Breast epithelium (tissue), 3 donors: ENCODE measurements around the gene ARMC12.

ENCODE experiments used
- POLR2A ChIP-seq: fragments of 450-650 bp; IDR thresholded peaks from one replicate; pipeline ENCODE4 v1.6.1; 2016; ENCODE audit warnings: antibody characterized with exemption, mild to moderate bottlenecking, moderate library complexity
- TF ChIP-seq, protein P1 (sequence below), 3 donors: fragments of 450-650 bp; IDR thresholded peaks; one replicate each; pipeline ENCODE4 v1.5.1; 2016 to 2017; ENCODE audit warnings: antibody characterized with exemption in 3 of 3, mild to moderate bottlenecking in 3 of 3, moderate library complexity in 3 of 3

DNA sequence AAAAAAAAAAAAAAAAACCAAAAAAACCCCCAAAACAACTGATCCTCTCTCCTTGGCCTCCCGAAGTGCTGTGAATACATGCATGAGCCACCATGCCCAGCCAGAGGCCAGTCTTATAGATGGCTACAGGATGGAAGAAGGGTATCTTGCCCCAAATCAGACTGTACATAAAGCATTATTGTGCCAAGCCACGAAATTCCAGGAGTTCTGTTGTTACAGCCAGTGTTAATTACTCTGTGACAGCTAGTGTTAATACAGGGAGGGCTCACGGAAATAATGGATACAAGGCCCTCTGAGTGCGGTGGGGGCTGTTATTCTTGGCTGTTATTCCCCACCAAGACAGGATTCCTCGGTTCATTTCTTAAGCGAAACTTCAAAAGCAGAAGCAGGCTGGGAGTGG is 38.2 kb downstream of the ARMC12 start:
- TF ChIP-seq, protein P1, sequence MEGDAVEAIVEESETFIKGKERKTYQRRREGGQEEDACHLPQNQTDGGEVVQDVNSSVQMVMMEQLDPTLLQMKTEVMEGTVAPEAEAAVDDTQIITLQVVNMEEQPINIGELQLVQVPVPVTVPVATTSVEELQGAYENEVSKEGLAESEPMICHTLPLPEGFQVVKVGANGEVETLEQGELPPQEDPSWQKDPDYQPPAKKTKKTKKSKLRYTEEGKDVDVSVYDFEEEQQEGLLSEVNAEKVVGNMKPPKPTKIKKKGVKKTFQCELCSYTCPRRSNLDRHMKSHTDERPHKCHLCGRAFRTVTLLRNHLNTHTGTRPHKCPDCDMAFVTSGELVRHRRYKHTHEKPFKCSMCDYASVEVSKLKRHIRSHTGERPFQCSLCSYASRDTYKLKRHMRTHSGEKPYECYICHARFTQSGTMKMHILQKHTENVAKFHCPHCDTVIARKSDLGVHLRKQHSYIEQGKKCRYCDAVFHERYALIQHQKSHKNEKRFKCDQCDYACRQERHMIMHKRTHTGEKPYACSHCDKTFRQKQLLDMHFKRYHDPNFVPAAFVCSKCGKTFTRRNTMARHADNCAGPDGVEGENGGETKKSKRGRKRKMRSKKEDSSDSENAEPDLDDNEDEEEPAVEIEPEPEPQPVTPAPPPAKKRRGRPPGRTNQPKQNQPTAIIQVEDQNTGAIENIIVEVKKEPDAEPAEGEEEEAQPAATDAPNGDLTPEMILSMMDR (IDR thresholded peaks at IDR 0.05), result no peak
- TF ChIP-seq POLR2A, result no peak
